Measurements from ENCODE around the gene TBC1D7.
A peak's percentile ranks its signal among the peaks of the same experiment; 100 is the strongest.

The TBC1D7 gene

GRCh38 chr6:13305791-13306190, 22.5 kb downstream of the TBC1D7 start:
- Histone ChIP-seq H3K9ac (no peak overlapping the region), H3K4me3 (no peak overlapping the region), H3K4me1 (peaks cover 67% of the 10 kb centered on the region), H3K27me3 (no peaks in the 10 kb centered on the region), H3K4me2 (peak overlapping the region; percentile 90), H3K9me3 (no peaks in the 10 kb centered on the region), H3K27ac (no peak overlapping the region), H4K20me1 (no peaks in the 10 kb centered on the region), H3K36me3 (peaks cover 79% of the 10 kb centered on the region)
- no peak for TF ChIP-seq Cebpa-rat (IDR thresholded peaks at IDR 0.05)

- Histone ChIP-seq H3K36me3 (peaks cover 80% of the 10 kb centered on the region), H3K9me3 (no peaks in the 10 kb centered on the region), H3K27me3 (no peaks in the 10 kb centered on the region), H3K9ac (peak overlapping the region; percentile 82; the same call in 1 of the 2 replicates), H3K4me3 (no peak overlapping the region), H4K20me1 (no peaks in the 10 kb centered on the region), H3K4me1 (peaks cover 72% of the 10 kb centered on the region), H3K4me2 (peak overlapping the region; percentile 90), H3K27ac (peak overlapping the region; percentile 97)
- no peak for TF ChIP-seq Cebpa-rat (IDR thresholded peaks at IDR 0.05)
These were observed 23.0 kb downstream of the TBC1D7 start for GRCh38 chr6:13305288-13305687.

- peak overlapping the region; percentile 90 for H3K4me2 ChIP-seq
- peak overlapping the region; percentile 97 for H3K27ac ChIP-seq
- TF ChIP-seq Cebpa-rat (IDR thresholded peaks at IDR 0.05), result no peak
These were observed 23.6 kb downstream of the TBC1D7 start for GRCh38 chr6:13304580-13305260.

GRCh38 chr6:13304101-13304500, 24.2 kb downstream of the TBC1D7 start:
- no peaks in the 10 kb centered on the region for H4K20me1 ChIP-seq
- H3K4me1 ChIP-seq, result peaks cover 84% of the 10 kb centered on the region
- H3K4me3 ChIP-seq, result no peak overlapping the region
- peak overlapping the region; percentile 97 for H3K27ac ChIP-seq
- peak overlapping the region; percentile 90 for H3K4me2 ChIP-seq
- no peak for TF ChIP-seq Cebpa-rat (IDR thresholded peaks at IDR 0.05)
- peak overlapping the region; percentile 82 for H3K9ac ChIP-seq
- no peaks in the 10 kb centered on the region for H3K27me3 ChIP-seq
- no peaks in the 10 kb centered on the region for H3K9me3 ChIP-seq
- H3K36me3 ChIP-seq, result peaks cover 74% of the 10 kb centered on the region

More at GRCh38 chr6:13304580-13305260, 23.6 kb downstream of the TBC1D7 start:
- Histone ChIP-seq H4K20me1 (no peaks in the 10 kb centered on the region), H3K4me3 (no peak overlapping the region), H3K9ac (peak overlapping the region; percentile 82), H3K36me3 (peaks cover 79% of the 10 kb centered on the region), H3K9me3 (no peaks in the 10 kb centered on the region), H3K27me3 (no peaks in the 10 kb centered on the region), H3K4me1 (peaks cover 78% of the 10 kb centered on the region)

GRCh38 chr6:13303668-13304017, 24.7 kb downstream of the TBC1D7 start:
- H3K27me3 ChIP-seq, result no peaks in the 10 kb centered on the region
- H3K27ac ChIP-seq, result peak overlapping the region; percentile 97
- peaks cover 84% of the 10 kb centered on the region for H3K4me1 ChIP-seq
- no peaks in the 10 kb centered on the region for H3K9me3 ChIP-seq
- TF ChIP-seq Cebpa-rat (IDR thresholded peaks at IDR 0.05), result no peak
- H3K9ac ChIP-seq, result peak overlapping the region; percentile 82
- no peak overlapping the region; the same call in 1 of the 2 replicates for H3K4me3 ChIP-seq
- peaks cover 69% of the 10 kb centered on the region for H3K36me3 ChIP-seq
- H3K4me2 ChIP-seq, result peak overlapping the region; percentile 90
- H4K20me1 ChIP-seq, result no peaks in the 10 kb centered on the region

GRCh38 chr6:13302751-13303667, 25.3 kb downstream of the TBC1D7 start:
- Histone ChIP-seq H3K4me2 (peak overlapping the region; percentile 90), H3K27me3 (no peaks in the 10 kb centered on the region), H4K20me1 (no peaks in the 10 kb centered on the region), H3K36me3 (peaks cover 63% of the 10 kb centered on the region), H3K4me3 (no peak overlapping the region; the same call in 1 of the 2 replicates), H3K9me3 (no peaks in the 10 kb centered on the region), H3K4me1 (peaks cover 84% of the 10 kb centered on the region), H3K9ac (peak overlapping the region; percentile 82), H3K27ac (peak overlapping the region; percentile 97)
- peak; percentile 85 for TF ChIP-seq Cebpa-rat (IDR thresholded peaks at IDR 0.05)

GRCh38 chr6:13302291-13302690, 26.0 kb downstream of the TBC1D7 start:
- H3K9me3 ChIP-seq, result no peaks in the 10 kb centered on the region
- peaks cover 56% of the 10 kb centered on the region for H3K36me3 ChIP-seq
- no peaks in the 10 kb centered on the region for H3K27me3 ChIP-seq
- peaks cover 87% of the 10 kb centered on the region for H3K4me1 ChIP-seq
- peak overlapping the region; percentile 97 for H3K27ac ChIP-seq
- no peak overlapping the region for H3K4me3 ChIP-seq
- TF ChIP-seq Cebpa-rat (IDR thresholded peaks at IDR 0.05), result no peak
- H3K4me2 ChIP-seq, result peak overlapping the region; percentile 90
- H3K9ac ChIP-seq, result peak overlapping the region; percentile 82
- no peaks in the 10 kb centered on the region for H4K20me1 ChIP-seq

- no peak for TF ChIP-seq Cebpa-rat (IDR thresholded peaks at IDR 0.05)
- Histone ChIP-seq H3K4me3 (no peak overlapping the region), H3K9me3 (no peaks in the 10 kb centered on the region), H3K9ac (peak overlapping the region; percentile 82), H3K4me1 (peaks cover 100% of the 10 kb centered on the region), H3K36me3 (peaks cover 45% of the 10 kb centered on the region), H3K27ac (peak overlapping the region; percentile 97), H3K4me2 (peak overlapping the region; percentile 90), H4K20me1 (no peaks in the 10 kb centered on the region), H3K27me3 (no peaks in the 10 kb centered on the region)
These were observed 27.4 kb downstream of the TBC1D7 start for GRCh38 chr6:13300643-13301590.

GRCh38 chr6:13299918-13300317, 28.4 kb downstream of the TBC1D7 start:
- H3K27ac ChIP-seq, result peak overlapping the region; percentile 97
- H3K4me1 ChIP-seq, result peaks cover 100% of the 10 kb centered on the region
- 0 out of 2 replicates have a peak, but pooled peaks have one; percentile 12 for TF ChIP-seq Cebpa-rat (IDR thresholded peaks at IDR 0.05)
- no peaks in the 10 kb centered on the region for H3K9me3 ChIP-seq
- H3K36me3 ChIP-seq, result peaks cover 42% of the 10 kb centered on the region
- peak overlapping the region; percentile 82 for H3K9ac ChIP-seq
- H3K4me3 ChIP-seq, result peak overlapping the region; percentile 44; the same call in 1 of the 2 replicates
- no peaks in the 10 kb centered on the region for H3K27me3 ChIP-seq
- H3K4me2 ChIP-seq, result peak overlapping the region; percentile 90
- H4K20me1 ChIP-seq, result no peaks in the 10 kb centered on the region
